ENCODE data around the gene ABL1.

- TF ChIP-seq POLR2A (IDR thresholded peaks at IDR 0.05; ENCODE audit: low read length) (no peak), GATA1 (IDR thresholded peaks at IDR 0.05; ENCODE audit: low read depth, low read length) (no peak)
Measured at GRCh38 chr9:130871395-130872062, 36.5 kb downstream of the ABL1 start.

Measured in erythroblast (primary cell).